CD4-positive, alpha-beta T cell treated with Interferon gamma for 1 hour (primary cell): Measurements from ENCODE around the gene CSNK1G2.

Experiments
- DNase-seq: peaks from one replicate; pipeline ENCODE4 v3.0.0-alpha.2; 2020

Gene CSNK1G2

GRCh38 chr19:1920644-1921043, 20.3 kb upstream of the CSNK1G2 start:
- no peak for DNase-seq

- DNase-seq = no peak
Measured at GRCh38 chr19:1921326-1921725, 19.6 kb upstream of the CSNK1G2 start.

DNA sequence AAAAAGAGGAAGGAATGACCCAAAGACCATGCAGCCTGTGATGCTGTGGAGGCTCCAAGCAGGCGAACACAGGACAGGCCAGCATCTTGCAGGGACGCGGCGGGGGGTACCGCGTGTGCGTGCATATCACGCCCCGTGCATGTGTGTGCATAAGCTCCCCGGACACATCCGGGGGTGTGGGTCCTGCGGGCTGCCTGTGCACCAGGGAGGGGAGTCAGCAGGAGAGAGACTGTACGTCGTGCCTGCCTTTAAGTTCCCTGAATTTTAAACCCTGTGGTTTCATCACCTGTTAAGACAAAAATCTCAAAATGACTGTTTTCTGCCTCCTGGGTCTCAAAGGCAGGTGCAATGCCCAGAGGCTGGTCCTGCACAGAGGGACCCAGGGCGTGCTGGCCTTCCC, 19.1 kb upstream of the CSNK1G2 start:
- no peak for DNase-seq

DNA sequence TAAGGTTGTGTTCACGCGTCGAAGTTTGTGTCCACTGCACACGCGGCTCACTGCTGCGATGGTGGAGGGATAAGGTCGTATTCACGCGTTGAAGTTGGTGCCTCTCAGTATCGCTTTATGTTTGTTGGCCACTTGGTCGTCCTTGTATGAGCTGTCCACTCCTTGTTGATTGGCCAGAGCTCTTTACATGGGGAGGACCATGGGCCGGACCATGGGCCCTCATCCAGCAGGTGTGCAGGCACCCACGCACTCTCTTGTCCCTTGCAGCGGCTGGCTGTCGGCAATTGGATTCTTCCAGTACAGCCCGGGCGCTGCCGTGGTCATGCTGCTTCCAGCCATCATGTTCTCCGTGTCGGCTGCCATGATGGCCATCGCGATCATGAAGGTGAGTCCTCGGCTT, 18.2 kb upstream of the CSNK1G2 start:
- no peak for DNase-seq

DNA sequence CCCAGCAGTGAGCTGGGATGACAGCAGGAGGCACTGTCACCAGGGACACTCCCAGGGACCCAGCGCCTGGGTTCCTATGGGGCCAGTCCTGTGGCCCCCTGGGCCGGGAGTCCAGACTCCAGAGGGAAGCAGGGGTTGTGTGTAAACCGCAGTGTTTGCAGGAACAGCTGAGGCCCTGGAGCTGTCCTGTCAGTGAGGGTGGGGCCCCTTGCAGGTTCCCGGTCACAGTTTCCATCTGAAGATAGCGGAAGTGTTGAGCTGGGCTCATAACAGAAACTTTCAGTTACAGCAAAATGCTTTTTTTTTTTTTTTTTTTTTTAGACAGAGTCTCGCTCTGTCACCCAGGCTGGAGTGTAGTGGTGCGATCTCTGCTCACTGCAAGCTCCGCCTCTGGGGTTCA, 17.7 kb upstream of the CSNK1G2 start:
- peak; percentile 48 for DNase-seq

DNA sequence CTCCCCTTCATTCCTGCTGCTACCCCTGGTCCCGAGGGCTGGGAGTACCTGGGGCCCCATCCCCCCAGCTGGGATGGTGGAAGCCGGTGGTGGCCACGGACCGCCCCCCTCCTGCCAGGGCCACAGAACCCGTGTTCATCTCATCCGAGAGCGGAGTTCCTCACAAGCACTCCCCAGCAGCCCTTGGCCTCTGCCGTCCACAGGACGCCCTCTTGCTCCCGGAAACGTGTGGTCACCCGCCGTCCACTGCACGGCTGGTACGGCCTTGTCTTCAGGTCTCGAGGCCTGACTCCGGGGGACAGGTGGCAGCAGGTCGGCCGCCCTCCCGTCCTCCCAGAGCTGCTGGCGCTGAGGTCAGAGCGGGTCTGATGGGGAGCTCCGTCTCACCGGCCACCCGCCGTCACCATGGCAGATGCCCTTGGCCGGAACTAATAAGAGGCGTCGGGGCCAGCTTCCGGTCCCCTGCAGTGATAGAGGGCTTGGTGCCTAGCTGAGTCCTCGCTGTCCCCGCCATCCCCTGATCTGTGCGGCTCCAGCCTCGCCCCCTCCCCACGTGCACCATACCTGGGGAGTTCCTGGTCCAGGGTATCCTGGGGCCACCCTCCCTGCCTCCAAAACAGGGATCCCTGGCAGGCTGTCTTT, 16.5 kb upstream of the CSNK1G2 start:
- DNase-seq = no peak

- DNase-seq = no peak
Measured at GRCh38 chr19:1925544-1925943, 15.4 kb upstream of the CSNK1G2 start.

- DNase-seq = peak; percentile 81
Measured at GRCh38 chr19:1929021-1929742, 11.8 kb upstream of the CSNK1G2 start.

DNA sequence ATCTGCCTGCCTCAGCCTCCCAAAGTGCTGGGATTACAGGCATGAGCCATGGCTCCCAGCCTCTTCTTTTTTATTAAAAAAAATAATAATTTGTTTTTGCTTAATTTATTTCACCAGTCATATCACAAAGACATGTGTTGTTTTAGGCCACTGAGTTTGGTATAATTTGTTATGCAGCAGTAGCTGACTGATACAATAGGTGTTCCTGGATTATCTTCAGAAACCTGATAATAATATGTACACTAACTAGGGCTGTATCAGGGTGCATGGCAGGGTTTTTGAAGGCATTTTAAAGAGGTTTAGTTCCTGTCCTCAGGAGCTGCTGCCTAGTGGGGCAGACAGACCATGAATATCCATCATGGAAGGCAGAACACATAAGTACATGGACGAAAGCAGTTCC, 9.5 kb upstream of the CSNK1G2 start:
- DNase-seq = no peak

DNA sequence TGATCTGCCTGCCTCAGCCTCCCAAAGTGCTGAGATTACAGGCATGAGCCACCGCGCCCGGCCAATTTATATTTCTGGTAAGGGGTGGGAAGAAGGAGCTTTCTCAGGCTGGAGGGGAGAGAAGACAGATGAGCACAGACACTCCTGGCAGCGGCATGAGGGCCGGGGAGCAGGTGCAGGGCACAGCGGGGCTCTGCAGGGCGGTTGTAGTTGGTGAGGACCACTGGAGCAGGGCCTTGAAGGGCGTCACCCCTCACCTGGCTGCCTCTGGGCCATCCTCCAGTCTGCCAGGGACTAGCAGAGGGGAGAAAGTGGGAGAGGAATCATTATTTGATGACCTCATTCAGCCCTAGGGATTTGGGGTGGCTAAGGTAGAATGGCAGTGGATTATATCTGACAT, 8.6 kb upstream of the CSNK1G2 start:
- DNase-seq = no peak

- DNase-seq = no peak
Measured at GRCh38 chr19:1933244-1933643, 7.7 kb upstream of the CSNK1G2 start.

DNA sequence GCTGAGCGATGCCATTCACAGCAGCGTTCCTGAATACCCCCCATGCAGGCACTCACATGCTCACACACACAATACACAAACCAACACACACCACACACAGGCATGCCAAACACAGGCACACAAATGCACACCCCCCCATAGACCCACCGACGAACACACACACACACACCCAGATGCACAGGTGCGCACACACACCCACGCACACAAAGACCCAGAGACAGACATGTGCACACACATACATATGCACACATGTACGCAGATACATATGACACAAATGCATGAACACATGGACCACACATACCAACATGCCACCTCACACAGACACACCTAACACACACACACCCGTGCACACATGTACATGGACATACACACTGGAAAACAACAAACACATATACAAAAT, 7.0 kb upstream of the CSNK1G2 start:
- DNase-seq = no peak

DNA sequence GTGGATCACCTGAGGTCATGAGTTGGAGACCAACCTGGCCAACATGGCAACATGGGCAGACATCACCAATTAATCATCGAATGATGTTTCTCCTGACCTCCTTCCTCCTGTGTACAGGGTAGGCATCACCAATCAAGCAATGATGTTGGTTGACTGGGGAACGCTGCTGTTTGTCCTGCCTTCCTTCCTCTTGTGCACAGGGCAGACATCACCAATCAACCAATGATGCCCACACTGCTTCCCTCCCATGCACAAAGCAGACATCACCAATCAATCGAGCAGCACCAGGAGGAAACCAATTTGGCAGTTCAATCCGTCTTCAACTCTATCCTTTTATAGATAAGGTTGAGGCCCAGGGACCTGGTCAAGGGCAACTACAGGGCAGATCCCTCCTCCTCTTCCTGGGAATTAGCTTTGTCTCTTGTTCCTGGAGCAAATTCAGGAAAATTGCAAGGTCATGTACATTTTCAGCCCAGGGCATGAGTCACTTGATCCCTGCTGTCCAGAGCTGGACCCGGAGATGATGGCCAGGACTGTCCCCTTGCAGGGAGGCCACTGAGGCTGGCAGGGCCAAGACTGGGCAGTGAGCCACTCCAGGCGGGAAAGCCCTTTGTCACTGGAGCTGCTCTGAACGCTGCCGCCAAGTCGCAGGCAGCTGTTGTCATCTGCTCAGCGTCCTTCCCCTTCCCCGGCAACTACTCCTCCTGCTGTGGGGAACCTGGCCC, 5.3 kb upstream of the CSNK1G2 start:
- DNase-seq = peak; percentile 51

DNA sequence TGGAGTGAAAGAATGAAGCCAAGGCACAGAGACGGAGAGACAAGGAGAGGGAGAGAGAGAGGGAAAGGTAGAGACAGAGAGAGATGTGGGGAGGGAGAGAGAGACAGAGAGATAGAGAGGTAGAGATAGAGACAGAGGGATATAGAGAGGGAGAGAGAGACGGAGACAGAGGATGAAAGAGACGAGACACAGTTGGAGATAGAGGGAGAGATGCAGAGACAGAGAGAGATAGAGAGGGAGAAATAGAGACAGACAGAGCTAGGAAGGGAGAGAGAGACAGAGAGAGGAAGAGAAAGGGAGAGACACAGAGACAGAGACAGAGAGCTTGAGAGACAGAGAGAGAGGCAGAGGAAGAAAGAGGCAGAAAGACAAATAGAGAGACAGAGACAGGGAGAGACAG, 4.5 kb upstream of the CSNK1G2 start:
- DNase-seq = no peak

DNA sequence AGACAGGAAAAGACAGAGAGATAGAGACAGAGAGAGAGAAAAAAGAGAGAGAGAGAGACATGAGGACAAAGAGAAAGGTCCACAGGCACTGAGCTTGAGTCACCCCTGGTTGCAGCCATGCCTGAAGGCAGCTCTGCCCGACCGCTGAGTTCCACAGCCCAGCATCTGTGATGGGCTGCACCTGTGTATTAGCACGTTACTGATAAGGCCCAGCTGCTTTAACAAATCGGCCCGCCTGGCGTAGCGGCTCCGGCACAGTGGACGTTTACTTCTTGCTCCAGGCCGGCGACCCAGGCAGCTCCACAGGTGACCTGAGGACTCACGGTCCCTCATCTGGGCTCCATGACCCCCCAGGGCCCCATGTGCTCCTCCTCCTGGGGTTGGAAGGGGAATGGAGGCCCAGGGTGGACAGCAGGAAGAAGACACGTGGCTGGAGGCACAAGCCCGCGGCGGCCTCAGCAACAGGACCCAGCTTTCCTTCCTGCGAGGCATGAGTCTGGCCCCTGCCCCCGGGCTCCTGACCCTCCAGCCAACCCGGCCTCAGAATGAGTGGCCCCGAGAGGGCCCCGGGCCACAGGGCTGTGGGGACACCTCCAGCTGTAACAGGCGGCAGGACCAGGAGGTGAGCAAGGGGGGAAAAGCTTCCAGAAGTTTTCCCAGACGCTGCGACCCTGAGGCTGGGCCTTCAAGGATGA, 3.9 kb upstream of the CSNK1G2 start:
- DNase-seq = no peak

GRCh38 chr19:1938071-1938470, 2.9 kb upstream of the CSNK1G2 start:
- no peak for DNase-seq

GRCh38 chr19:1942078-1942933, 1.3 kb downstream of the CSNK1G2 start:
- peak; percentile 87 for DNase-seq

- no peak for DNase-seq
Measured at GRCh38 chr19:1942934-1943555, 2.1 kb downstream of the CSNK1G2 start.

DNA sequence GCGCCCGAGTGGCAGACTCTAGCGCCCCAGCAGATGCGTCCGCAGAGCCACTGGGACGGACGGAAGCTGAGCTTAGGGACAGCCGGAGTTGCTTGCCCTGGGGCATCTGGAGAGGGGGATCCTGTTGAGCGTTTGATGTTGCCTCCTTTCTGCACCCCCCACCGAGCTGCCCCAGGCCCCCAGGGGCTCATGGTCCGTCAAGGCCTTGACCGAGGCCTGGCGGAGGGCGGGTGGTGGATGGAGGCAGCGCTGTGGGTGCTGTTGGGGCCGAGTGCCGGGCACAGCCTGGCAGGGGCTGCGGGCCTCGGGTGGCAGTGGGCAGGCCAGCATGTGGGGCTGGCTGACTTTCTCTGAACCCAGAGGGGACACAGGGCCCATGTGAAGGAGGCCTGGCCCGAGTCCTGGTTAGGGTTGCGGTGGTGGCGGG, 2.7 kb downstream of the CSNK1G2 start:
- DNase-seq = no peak

DNA sequence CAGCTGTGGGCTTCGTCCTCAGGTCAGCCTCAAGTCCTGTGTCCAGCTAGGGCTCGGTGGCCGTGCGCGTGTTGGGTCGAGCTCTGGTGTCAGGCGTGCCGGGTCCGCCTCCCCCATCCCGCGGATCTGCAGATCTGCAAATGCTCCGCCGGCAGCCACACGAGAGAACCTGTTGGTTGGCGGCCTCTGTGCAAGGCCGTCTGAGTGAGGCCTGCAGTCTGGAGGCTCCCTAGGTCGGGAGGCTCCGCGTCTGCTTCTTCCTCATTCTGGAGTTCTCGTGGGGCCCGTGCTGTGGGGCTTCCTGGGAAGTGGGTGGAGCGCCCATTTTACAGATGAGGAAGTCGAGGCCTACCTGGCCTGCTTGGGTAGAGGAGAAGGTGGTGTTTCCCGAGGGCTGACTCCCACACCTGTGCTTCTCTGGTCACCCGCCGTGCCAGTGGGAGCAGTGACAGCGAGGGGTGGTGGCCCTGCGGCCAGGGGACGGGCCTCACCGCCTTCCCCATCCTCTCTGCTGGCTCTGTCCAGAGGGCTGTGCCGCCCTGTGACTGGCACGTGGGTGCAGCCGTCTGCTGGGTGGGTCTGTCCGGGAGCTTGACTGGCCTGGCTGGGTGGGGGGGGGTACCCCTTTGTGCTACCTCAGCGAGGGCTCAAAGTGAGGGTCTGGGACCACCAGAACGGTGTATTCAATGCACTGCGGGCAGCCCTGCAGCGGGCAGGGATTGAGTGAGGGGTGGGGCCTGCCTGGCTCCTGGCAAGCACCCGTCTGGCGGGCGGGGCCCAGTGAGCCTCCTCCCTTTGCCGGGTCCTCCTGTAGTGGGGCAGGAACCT, 3.3 kb downstream of the CSNK1G2 start:
- DNase-seq = no peak

DNA sequence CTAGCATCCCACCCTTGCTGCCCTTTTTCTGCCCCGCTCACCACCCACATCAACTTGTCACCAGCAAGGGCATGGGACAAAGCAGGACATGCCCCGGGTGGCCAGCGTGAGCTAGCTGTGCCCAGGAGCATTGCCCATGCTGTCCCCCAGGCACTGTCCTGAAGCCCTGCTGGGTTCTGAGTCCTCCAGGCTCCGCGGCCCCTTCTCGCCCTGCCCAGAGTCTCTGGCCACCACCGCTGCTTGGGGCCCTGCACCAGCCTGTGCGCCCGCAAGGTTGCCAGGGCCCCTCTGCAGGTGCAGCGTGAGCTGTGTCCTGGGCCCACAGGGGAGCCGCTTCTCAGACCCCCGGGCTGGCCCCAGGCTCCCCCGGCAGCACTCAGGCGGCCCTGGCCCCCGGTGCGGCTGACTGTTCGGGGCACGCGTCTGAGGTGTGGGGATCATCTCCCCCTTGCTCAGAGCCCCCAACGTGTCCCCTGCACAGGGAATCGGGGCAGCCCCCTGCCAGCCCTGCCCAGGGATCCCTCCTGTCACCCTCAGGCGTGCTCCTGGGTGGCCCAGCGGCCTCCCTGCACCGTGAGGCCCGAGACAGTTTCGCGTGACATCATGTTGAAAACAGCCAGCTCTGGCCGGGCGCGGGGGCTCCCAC, 4.1 kb downstream of the CSNK1G2 start:
- no peak for DNase-seq
